NCI-H2107 (cell line): ENCODE results near the gene STRADB.
"Not testable (repeated sequence)": the region's sequence is repeated elsewhere in the genome, so short reads cannot be mapped to it uniquely, and the experiment has no call there.

Source experiments
- DNase-seq: peaks from one replicate; lab custom pipeline; 2025; lab: John Stamatoyannopoulos, UW

Gene STRADB

GRCh38 chr2:201466050-201466675, 14.6 kb downstream of the STRADB start:
- DNase-seq: no peak

- DNase-seq: no peak
These were observed 16.1 kb downstream of the STRADB start for GRCh38 chr2:201467666-201468065.

- DNase-seq: no peak
These were observed 19.5 kb downstream of the STRADB start for GRCh38 chr2:201470821-201471731.

- no peak for DNase-seq
These were observed 20.3 kb downstream of the STRADB start for GRCh38 chr2:201471732-201472393.

GRCh38 chr2:201472411-201472810, 20.9 kb downstream of the STRADB start:
- DNase-seq: no peak

- no peak for DNase-seq
These were observed 31.0 kb downstream of the STRADB start for GRCh38 chr2:201482543-201482942.

- DNase-seq: no peak
These were observed 31.8 kb downstream of the STRADB start for GRCh38 chr2:201483342-201483741.

- not testable (repeated sequence) for DNase-seq
These were observed 32.2 kb downstream of the STRADB start for GRCh38 chr2:201483758-201484157.

GRCh38 chr2:201484805-201485204, 33.3 kb downstream of the STRADB start:
- DNase-seq: no peak

- DNase-seq: no peak
These were observed 38.8 kb downstream of the STRADB start for GRCh38 chr2:201490291-201490690.

GRCh38 chr2:201496785-201497184, 45.2 kb downstream of the STRADB start:
- DNase-seq: no peak

GRCh38 chr2:201500534-201500933, 49.0 kb downstream of the STRADB start:
- DNase-seq: no peak

- DNase-seq: no peak
These were observed 51.2 kb downstream of the STRADB start for GRCh38 chr2:201502713-201503112.

- no peak for DNase-seq
These were observed 56.2 kb downstream of the STRADB start for GRCh38 chr2:201507725-201508124.

GRCh38 chr2:201513271-201513670, 61.7 kb downstream of the STRADB start:
- no peak for DNase-seq

GRCh38 chr2:201515573-201516246, 64.2 kb downstream of the STRADB start:
- no peak for DNase-seq

- DNase-seq: no peak
These were observed 65.6 kb downstream of the STRADB start for GRCh38 chr2:201517094-201517493.

GRCh38 chr2:201520201-201520600, 68.7 kb downstream of the STRADB start:
- no peak for DNase-seq

GRCh38 chr2:201522965-201523364, 71.4 kb downstream of the STRADB start:
- DNase-seq: no peak

GRCh38 chr2:201523506-201523905, 72.0 kb downstream of the STRADB start:
- DNase-seq: no peak
